HG02642 (cell line): ENCODE results near the gene NBDY.

Experiments
- ATAC-seq: cut with Tn5 transposase; IDR thresholded peaks from one replicate; pipeline ENCODE4 v1.9.1; 2021; ENCODE audit warnings: mild to moderate bottlenecking; ENCODE audit not compliant: unreplicated experiment, poor library complexity

NBDY gene

DNA sequence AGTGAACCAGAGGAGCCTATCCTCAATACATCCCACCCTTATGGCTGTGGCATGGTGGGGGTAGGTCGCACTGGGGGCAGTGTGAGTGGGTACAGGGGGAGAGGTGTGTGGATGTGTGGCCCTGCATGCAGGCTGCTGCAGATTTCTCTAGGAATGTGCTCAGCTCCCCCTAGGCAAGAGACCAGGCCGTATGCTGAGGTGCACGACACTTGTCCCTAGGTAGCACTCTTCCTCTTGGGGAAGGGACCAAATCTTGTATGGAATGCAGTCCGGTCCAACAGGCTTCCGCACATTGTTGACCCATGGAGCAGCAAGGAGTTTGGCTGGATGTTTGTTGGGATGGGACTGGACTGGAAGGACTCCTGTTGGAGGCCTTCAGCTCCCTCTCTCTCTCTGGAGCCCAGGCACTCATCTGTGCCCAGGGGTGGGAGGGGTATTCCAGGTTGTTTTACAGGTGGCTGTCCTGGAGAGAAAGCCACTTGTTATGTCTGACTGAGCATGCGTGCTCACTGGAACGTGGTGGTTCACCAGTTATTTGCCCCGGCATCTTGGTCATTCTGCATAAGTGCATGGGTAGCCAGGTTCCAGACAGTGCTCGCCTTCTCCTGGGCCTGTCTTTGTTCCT lies 55.1 kb downstream of the NBDY start:
- no peak for ATAC-seq

DNA sequence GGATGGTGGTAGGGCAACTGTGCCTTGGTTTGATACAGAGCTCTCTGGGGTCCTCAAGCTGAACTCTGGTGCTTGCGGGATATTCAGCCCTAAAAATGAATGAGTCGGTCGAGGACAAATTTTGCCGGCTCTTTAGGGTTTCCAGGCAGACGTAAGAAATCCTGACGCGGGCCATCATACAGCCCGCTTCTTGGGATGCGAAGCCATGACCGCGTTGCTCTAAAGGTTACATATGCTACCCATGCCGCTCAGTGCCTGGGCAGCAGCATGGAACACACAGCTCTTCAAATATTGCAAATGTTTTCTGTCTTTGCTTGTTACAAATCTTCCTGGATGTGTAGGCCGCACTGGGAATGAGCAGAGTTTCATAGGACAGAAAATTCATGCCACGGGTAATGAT lies 55.6 kb downstream of the NBDY start:
- ATAC-seq: no peak

DNA sequence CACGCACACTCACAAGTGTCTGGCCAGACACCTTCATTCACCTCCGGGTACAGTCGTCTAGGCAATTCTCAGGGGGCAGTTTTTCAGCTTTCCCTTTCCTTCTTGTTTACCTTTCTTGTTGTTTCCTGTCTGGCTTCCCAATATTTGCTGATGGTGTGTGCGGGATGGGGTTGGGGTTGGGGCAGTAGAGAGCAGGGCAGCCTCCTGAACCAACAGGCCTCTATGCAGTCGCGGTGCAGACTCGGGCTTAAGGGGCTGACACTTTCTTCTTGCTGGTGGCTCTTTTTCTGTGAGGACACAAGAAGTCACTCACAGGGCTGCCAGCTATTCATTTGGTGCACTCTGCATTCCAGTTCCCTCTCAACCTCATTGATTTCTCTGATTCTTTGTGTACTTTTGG lies 56.4 kb downstream of the NBDY start:
- ATAC-seq: no peak

- ATAC-seq: no peak
Observed at GRCh38 chrX:56786889-56787733, 58.1 kb downstream of the NBDY start.

DNA sequence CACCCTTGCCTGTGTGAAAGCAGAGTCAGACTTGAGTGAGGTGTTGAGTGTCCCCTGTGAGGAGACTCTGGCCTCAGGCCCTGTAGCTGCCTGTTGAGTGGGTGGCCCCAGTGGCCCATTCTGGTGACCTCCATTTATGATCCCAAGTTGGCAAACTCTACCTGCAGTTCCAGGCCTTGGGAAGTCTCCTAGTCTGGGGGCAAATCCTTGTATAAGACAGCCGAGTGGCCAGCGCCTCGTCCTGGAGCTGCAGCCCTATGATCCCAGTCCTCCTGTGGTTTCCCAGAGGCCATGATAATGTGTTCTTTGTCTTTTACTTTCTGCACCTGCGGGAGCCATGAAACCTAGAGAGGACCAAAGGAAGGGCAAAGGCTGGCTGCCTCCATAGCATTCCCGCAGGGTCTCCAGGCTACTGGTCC lies 58.7 kb downstream of the NBDY start:
- ATAC-seq: no peak

DNA sequence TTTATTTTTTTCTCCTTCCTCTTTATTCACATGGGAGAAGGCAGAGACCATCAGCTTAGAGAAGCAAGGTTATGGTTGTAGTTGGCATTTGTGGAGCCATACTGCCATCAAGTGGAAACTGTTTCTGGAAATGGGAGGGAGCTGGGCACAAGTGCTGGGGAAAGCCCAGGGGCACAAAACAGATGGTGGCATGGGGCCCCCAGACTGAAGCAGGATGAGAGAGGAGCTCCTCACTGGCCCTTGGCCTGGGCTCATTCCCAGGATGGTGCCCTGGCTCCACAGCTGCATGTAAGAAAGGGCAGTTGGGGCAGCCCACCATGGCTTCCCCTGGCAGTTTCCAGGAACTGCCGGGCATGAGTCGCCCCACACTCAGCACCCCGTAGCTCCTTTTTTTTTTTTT lies 59.2 kb downstream of the NBDY start:
- no peak for ATAC-seq

GRCh38 chrX:56788717-56789122 lies 59.7 kb downstream of the NBDY start:
- no peak for ATAC-seq

GRCh38 chrX:56789518-56790070 lies 60.6 kb downstream of the NBDY start:
- ATAC-seq: no peak

GRCh38 chrX:56790778-56791177 lies 61.7 kb downstream of the NBDY start:
- no peak for ATAC-seq

DNA sequence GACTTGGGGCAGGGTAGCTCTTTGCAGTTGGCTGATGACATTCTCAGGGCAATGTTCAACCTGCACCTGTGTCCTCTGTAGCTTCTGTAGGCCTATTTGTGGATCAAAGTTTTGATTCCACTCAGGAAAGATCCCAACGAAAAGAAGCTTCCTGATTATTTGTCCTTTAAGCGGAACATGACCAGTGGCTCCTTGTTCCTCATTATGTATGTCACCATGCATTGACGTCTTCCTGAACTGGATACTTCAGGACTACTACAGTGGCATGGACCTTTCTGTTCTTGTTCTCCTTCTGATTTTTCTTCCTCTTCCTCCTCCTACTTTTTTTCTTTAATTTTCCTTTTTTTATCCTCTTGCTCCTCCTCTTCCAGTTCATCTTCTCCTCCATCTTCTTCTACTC lies 62.4 kb downstream of the NBDY start:
- no peak for ATAC-seq

GRCh38 chrX:56792270-56793111 lies 63.4 kb downstream of the NBDY start:
- no peak for ATAC-seq

GRCh38 chrX:56793112-56793430 lies 64.0 kb downstream of the NBDY start:
- ATAC-seq: no peak

DNA sequence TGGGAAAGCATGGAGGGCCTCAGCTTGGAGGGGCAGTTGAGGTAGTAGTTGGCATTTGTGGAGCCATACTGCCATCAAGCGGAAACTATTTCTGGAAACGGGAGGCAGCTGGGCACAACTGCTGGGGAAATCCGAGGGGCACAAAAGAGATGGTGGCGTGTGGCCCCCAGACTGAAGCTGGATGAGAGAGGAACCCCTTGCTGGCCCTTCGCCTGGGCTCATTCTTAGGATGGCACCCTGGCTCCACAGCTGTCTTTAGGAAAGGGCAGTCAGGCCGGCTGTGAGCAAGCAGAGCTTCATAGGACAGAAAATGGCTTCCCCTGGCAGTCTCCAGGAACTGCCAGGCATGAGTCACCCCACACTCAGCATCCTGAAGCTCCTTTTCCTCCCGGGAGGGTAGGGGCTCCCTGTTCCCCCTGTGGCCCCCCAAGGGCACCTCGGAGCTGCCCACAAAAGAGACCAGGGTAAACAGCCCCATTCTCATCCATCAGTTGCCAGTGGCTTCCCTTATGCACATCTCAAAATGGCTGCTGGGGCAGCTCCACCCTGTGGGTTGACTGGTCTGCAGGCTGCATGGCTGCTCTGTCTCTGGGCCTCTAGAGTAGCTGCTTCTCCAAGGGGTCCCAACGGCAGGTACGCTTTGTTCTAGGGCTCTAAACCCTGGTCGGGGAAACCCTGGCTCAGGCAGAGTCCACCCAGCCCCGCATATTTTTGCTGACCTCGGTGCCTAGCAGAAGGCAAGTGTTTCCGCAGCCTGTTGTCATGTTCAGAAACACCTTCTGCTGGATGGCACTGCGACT lies 64.7 kb downstream of the NBDY start:
- no peak for ATAC-seq

DNA sequence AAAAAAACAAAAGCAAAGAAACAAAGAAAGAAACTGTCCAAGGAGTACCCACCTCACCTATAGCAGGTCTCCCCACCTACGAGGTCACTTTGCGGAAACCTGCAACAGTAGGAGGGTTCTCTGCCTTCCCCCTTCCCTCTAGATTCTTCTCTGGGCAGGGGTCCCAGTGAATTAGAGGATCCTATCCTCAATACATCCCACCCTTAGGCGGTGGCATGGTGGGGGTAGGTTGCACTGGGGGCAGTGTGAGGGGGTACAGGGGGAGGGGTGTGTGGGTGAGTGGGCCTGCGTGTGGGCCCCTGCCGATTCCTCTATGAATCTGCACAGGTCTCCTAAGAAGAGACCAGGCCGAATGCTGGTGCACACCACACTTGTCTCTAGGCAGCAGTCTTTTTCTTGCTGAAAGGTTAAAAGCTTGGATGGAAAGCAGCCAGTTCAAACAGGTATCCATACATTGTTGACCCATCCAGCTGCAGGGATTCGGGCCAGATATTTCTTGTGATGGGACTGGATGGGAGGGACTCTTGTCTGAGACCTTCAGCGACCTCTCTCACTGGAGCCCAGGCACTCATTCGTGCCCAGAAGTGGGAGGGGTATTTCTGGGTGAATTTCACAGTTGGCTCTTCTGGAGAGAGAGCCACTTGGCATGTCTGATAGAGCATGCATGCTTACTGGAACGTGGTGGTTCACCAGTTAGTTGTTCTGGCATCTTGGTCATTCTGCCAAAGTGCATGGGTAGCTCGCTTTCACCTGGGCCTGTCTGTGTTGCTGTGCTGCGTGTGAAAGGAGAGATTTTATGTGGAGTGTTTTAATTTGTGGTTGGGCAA lies 65.6 kb downstream of the NBDY start:
- no peak for ATAC-seq

- ATAC-seq: no peak
Observed at GRCh38 chrX:56795309-56795868, 66.3 kb downstream of the NBDY start.

GRCh38 chrX:56796641-56797395 lies 67.8 kb downstream of the NBDY start:
- ATAC-seq: no peak

- ATAC-seq: no peak
Observed at GRCh38 chrX:56797574-56798338, 68.7 kb downstream of the NBDY start.

- no peak for ATAC-seq
Observed at GRCh38 chrX:56798339-56798711, 69.3 kb downstream of the NBDY start.
